Activated naive CD8-positive, alpha-beta T cell treated with anti-CD3 and anti-CD28 coated beads, Interleukin-2, amount 10 ng/mL, durations not matched to agents 7 days and 5 days (primary cell): ENCODE results near the gene ADGRG3. TPM values are rescaled to one million over a fixed set of nuclear protein-coding genes. Genes with fewer than 3 reads are reported as not detected.
"Not testable (repeated sequence)": the region's sequence is repeated elsewhere in the genome, so short reads cannot be mapped to it uniquely, and the experiment has no call there.

ENCODE experiments used
- ATAC-seq: fragments of 150-1000 bp; cut with Tn5 transposase; one replicate; pipeline ENCODE4 v1.10.0; 2021; ENCODE audit warnings: low read depth, moderate library complexity
- POLR2A ChIA-PET: fragments of 350-600 bp; sonication (Branson Sonifier 250); formaldehyde crosslinking; loops from one replicate; lab custom pipeline; 2021; ENCODE audit warnings: antibody characterized with exemption; lab: Charles Lee
- DNase-seq: peaks from one replicate; pipeline ENCODE4 v3.0.0; 2021
- H3K27ac Mint-ChIP-seq: one replicate; pipeline ENCODE4 v1.8.0; 2022; ENCODE audit warnings: mild to moderate bottlenecking, mixed read lengths
- H3K27me3 Mint-ChIP-seq: one replicate; pipeline ENCODE4 v1.8.0; 2022; ENCODE audit warnings: mild to moderate bottlenecking, moderate library complexity, mixed read lengths
- H3K36me3 Mint-ChIP-seq: one replicate; pipeline ENCODE4 v1.8.0; 2021; ENCODE audit warnings: mild to moderate bottlenecking, mixed read lengths
- H3K4me1 Mint-ChIP-seq: one replicate; pipeline ENCODE4 v1.8.0; 2021; ENCODE audit warnings: mixed read lengths
- H3K4me3 Mint-ChIP-seq: one replicate; pipeline ENCODE4 v1.8.0; 2022; ENCODE audit warnings: mild to moderate bottlenecking, moderate library complexity, mixed read lengths
- H3K9me3 Mint-ChIP-seq: one replicate; pipeline ENCODE4 v1.8.0; 2021; ENCODE audit warnings: mixed read lengths
- total RNA-seq, 2 experiments: library from RNA; stranded (reverse); gene quantifications; one replicate each; pipeline ENCODE4 v1.2.3, GENCODE V29; 2021

Gene ADGRG3
- total RNA-seq, 2 experiments from 2014 or later = not detected

DNA sequence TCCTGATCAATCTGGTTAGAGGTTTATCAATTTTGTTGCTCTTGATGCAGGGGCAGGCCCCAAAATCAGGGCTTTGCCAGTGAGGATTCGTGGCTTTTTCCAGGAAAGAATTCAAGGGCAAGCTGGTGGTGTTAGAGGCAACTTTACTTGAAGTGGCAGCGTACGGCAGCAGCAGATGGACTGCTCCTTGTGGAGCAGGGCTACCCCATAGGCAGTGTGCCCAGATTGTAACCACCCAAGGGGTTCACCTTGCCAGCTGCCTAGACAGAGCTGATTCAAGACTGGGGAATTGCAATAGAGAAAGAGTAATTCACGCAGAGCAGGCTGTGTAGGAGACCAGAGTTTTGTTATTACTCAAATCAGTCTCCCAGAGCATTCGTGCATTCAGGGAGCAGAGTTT is 43.2 kb downstream of the ADGRG3 start:
- Mint-ChIP-seq H3K9me3 (peaks cover 3% of the 10 kb centered on the region), H3K27ac (no peak overlapping the region), H3K4me1 (peaks cover 11% of the 10 kb centered on the region), H3K36me3 (peaks cover 2% of the 10 kb centered on the region), H3K4me3 (no peak overlapping the region), H3K27me3 (peaks cover 46% of the 10 kb centered on the region)
- ATAC-seq = no peak
- POLR2A ChIA-PET = no interaction called here
- DNase-seq = no peak

DNA sequence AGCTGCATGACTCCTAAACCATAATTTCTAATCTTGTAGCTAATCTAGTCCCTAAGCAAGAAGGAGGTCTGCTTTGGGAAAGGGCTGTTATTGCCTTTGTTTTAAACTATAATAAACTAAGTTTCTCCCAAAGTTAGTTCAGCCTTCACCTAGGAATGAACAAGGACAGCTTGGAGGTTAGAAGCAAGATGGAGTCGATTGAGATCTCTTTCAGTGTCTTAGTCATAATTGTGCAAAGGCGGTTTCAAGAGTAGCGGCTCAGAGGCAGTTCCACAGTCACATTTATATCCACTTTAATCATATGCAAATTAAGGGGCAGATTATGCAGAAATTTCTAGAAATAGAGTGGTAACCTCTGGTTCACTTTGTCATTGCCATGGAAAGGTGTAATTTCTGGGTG is 43.9 kb downstream of the ADGRG3 start:
- ATAC-seq (no peak), DNase-seq (no peak)
- POLR2A ChIA-PET = no interaction called here
- Mint-ChIP-seq H3K9me3 (no peaks in the 10 kb centered on the region), H3K4me1 (peaks cover 7% of the 10 kb centered on the region), H3K27me3 (peaks cover 45% of the 10 kb centered on the region), H3K27ac (no peak overlapping the region), H3K36me3 (no peaks in the 10 kb centered on the region), H3K4me3 (no peak overlapping the region)

DNA sequence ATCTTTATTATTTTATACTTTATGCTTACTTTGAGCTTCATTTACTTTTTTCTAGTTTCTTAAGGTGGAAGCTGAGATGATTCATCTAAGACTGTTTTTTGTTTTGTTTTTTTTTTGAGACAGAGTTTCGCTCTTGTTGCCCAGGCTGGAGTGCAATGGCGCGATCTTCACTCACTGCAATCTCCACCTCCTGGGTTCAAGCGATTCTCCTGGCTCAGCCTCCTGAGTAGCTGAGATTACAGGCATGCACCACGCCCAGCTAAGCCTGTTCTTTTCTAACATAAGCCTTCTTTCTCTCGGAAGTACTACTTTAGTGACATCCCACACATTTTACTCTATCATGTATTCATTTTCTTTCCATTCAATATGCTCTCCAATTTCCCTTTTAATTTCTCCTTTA is 44.5 kb downstream of the ADGRG3 start:
- H3K4me3 Mint-ChIP-seq, ATAC-seq, H3K4me1 Mint-ChIP-seq, H3K9me3 Mint-ChIP-seq, H3K36me3 Mint-ChIP-seq, POLR2A ChIA-PET, DNase-seq, H3K27ac Mint-ChIP-seq: not testable (repeated sequence)
- peaks cover 44% of the 10 kb centered on the region for H3K27me3 Mint-ChIP-seq

DNA sequence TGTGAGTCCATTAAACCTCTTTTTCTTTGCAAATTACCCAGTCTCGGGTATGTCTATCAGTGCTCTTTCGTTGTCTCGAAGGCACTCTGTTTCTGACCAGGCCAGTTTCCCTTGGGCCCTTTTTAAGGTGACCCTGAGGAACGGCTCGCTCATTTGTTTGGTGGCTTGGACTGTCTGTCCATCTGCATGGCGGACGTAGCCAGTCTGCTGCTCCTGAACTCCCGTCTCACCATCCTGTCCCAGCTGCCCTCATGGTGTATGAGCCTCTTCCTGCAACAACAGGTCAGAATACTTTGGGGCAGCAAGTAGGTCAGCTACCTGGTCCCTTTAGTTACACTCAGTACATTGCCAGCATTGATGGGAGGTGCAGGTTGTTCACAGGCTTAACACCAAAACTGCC is 45.5 kb downstream of the ADGRG3 start:
- no peak for DNase-seq
- no peak for ATAC-seq
- POLR2A ChIA-PET = no interaction called here

DNA sequence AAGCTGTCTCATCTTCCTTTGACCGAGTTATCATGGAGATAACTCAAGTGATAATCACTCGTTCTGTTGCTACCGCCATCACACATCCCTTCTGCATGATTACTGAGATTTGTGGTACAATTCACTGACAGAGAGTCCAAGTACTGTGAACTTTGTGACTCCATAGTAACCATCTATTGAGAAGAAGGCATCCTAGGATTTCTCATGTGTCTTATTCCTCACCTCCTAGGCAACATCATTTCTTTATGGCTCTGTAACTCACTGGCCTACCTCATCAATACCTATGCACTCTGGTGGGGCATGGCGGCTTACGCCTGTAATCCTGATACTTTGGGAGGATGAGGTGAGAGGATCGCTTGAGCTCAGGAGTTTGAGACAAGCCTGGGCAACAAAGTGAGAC is 45.9 kb downstream of the ADGRG3 start:
- H3K4me1 Mint-ChIP-seq = no peaks in the 10 kb centered on the region
- peaks cover 40% of the 10 kb centered on the region for H3K27me3 Mint-ChIP-seq
- no peak overlapping the region for H3K4me3 Mint-ChIP-seq
- no peak overlapping the region for H3K27ac Mint-ChIP-seq
- POLR2A ChIA-PET = no interaction called here
- no peak for ATAC-seq
- DNase-seq = no peak
- no peaks in the 10 kb centered on the region for H3K36me3 Mint-ChIP-seq
- H3K9me3 Mint-ChIP-seq = no peaks in the 10 kb centered on the region

More for the DNA sequence above, 45.5 kb downstream of the ADGRG3 start:
- Mint-ChIP-seq H3K36me3 (no peaks in the 10 kb centered on the region), H3K27me3 (peaks cover 43% of the 10 kb centered on the region), H3K4me1 (no peaks in the 10 kb centered on the region), H3K4me3 (no peak overlapping the region), H3K9me3 (no peaks in the 10 kb centered on the region), H3K27ac (no peak overlapping the region)

DNA sequence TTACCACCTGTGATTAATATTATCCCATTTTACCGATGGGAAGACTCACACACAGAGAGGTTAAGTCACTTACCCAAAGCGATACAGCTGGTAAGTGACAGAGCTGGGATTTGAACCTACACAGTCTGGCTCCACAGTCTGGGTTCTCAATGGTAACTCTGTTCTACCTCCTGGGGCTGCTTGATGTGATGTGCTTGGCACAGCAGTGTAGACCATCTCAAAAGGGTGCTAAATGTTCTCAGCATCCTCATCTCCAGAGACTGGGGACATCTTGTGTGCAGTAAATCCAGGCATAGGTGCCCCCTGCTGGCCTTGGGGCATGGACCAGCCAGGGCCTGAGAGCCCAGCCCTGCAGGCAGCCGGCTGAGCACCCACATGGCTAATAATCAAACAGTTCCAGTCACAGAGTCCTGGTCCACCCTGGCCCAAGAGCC is 52.1 kb downstream of the ADGRG3 start:
- Mint-ChIP-seq H3K27ac (no peak overlapping the region), H3K4me1 (peaks cover 2% of the 10 kb centered on the region), H3K27me3 (peaks cover 2% of the 10 kb centered on the region), H3K36me3 (no peaks in the 10 kb centered on the region), H3K9me3 (no peaks in the 10 kb centered on the region), H3K4me3 (no peak overlapping the region)
- POLR2A ChIA-PET = no interaction called here
- DNase-seq (peak; percentile 74), ATAC-seq (peak; percentile 98)

DNA sequence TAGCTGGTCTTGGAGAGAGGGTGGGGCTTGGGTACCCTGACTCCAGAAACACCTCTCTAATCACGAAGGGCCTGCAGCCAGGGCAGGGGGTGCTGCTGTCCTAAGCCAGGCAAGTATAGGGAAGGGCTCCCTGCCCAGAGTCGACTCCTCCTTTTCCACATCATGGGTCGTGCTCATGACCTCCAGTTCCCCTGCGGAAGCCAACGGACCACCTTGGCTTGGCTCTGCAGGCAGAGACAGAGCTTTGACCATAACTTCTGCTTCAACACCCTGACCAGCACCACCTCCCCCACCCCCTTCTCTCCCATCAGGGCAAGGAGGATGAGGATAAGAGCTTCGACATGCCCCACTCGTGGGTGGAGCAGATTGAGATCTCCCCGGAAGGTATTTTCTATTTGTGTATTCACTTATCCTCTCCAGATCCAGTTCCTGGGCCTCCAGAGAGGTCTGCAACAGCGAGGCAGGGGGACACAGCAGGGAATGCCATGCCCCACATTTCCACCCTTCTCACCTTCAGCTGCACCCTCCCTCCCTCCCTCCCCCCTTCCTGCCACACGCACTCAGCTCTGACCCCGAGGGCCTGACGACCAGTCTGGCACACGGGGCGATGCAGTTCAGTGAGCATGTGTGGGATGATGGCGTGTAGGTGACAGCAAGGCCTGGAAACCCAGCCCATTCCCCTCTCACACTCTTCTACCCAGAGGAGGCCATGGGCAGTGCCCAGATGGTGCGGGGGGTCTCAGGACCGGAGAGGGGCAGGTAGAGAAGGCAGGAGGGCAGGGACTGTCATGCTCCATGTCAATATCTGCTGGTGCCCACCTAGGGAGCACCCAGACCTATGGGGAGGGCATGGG is 53.5 kb downstream of the ADGRG3 start:
- Mint-ChIP-seq H3K4me3 (no peak overlapping the region), H3K36me3 (no peaks in the 10 kb centered on the region), H3K4me1 (peaks cover 2% of the 10 kb centered on the region), H3K27me3 (peaks cover under 1% of the 10 kb centered on the region), H3K27ac (no peak overlapping the region), H3K9me3 (no peaks in the 10 kb centered on the region)
- POLR2A ChIA-PET = no interaction called here
- DNase-seq (no peak), ATAC-seq (no peak)

DNA sequence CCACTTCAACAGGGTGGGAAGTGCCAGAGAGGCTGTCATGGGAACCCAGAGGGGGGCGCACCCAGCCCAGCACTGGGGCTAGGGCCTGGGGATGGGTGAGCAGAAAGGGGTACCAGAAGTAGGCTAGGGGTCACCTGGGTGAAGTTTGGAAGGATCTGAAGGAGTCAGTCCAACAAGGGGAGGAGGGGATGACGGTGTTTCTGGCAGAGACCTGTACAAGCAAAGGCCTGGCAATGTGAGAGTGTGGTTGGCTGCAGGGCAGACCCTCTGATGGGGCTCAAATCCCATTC is 54.0 kb downstream of the ADGRG3 start:
- DNase-seq (no peak), ATAC-seq (no peak)
- Mint-ChIP-seq H3K27ac (no peak overlapping the region), H3K36me3 (no peaks in the 10 kb centered on the region), H3K4me1 (peaks cover 2% of the 10 kb centered on the region), H3K9me3 (no peaks in the 10 kb centered on the region), H3K27me3 (no peaks in the 10 kb centered on the region), H3K4me3 (no peak overlapping the region)
- POLR2A ChIA-PET = no interaction called here

DNA sequence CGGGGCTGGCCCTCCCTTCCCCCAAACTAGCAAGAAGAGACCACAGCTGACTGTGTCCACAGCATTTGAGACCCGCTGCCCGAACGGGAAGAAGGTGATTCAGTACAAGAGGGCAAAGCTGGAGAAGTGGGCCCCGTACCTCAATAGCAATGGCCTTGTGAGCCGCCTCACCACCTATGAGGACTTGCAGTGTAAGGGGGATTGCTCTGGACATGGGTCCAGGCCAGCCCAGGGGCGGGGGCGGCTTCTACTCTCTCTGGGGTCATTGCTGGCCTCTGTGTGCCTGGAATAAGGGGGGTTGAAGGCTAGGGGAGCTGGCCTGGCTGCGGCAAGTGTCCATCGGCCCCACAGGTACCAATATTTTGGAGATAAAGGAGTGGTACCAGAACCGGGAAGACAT is 54.5 kb downstream of the ADGRG3 start:
- H3K27me3 Mint-ChIP-seq = no peaks in the 10 kb centered on the region
- POLR2A ChIA-PET = interaction anchor here (0.6 kb wide), 1 partner anchor 157 kb away, joined by 4 read pairs; no protein-coding TSS in a partner anchor
- ATAC-seq (no peak), DNase-seq (no peak)
- no peaks in the 10 kb centered on the region for H3K9me3 Mint-ChIP-seq
- no peak overlapping the region for H3K27ac Mint-ChIP-seq
- no peak overlapping the region for H3K4me3 Mint-ChIP-seq
- no peaks in the 10 kb centered on the region for H3K36me3 Mint-ChIP-seq
- H3K4me1 Mint-ChIP-seq = peaks cover 2% of the 10 kb centered on the region

DNA sequence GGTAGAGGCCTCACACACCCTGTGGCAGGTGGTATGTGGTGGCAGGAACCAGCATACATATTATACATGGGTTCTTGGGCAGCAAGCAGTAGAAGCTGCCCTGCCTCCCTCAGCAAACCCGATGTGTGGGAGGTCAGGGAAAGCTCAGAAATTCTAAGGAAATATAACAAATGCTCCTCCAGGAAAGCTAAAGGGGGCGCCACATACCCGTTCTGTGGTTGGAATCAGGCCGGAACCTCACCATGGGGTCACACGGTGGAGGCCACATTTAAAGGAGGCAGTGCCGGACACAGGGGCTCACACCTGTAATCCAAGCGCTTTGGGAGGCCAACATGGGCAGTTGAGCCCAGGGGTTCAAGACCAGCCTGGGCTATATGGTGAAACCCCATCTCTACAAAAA is 55.1 kb downstream of the ADGRG3 start:
- POLR2A ChIA-PET = interaction anchor here (0.6 kb wide), 1 partner anchor 157 kb away, joined by 4 read pairs; no protein-coding TSS in a partner anchor
- DNase-seq (no peak), ATAC-seq (no peak)
- no peaks in the 10 kb centered on the region for H3K27me3 Mint-ChIP-seq
- H3K4me1 Mint-ChIP-seq = peaks cover 2% of the 10 kb centered on the region
- H3K27ac Mint-ChIP-seq = no peak overlapping the region
- no peaks in the 10 kb centered on the region for H3K36me3 Mint-ChIP-seq
- no peak overlapping the region for H3K4me3 Mint-ChIP-seq
- H3K9me3 Mint-ChIP-seq = no peaks in the 10 kb centered on the region

DNA sequence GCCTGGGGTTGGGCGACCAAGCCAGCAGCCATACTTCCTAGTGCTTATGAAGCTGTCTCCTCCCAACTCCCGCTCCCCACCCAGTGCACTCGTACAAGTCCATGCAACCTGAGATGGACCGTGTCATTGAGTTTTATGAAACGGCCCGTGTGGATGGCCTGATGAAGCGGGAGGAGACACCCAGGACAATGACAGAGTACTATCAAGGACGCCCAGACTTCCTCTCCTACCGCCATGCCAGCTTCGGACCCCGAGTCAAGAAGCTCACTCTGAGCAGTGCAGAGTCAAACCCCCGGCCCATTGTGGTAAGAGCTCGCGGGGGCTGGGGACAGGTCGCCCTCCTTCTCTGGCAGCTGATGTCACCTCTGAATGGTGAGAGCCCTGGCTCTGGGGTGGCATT is 56.4 kb downstream of the ADGRG3 start:
- ATAC-seq (no peak), DNase-seq (no peak)
- no peak overlapping the region for H3K27ac Mint-ChIP-seq
- H3K4me1 Mint-ChIP-seq = peaks cover 2% of the 10 kb centered on the region
- POLR2A ChIA-PET = interaction anchor here (2.2 kb wide), 1 partner anchor 11 kb away, joined by 6 read pairs; the partner anchor contains the start of gene KATNB1
- H3K27me3 Mint-ChIP-seq = no peaks in the 10 kb centered on the region
- peaks cover 2% of the 10 kb centered on the region for H3K9me3 Mint-ChIP-seq
- no peak overlapping the region for H3K4me3 Mint-ChIP-seq
- no peaks in the 10 kb centered on the region for H3K36me3 Mint-ChIP-seq

DNA sequence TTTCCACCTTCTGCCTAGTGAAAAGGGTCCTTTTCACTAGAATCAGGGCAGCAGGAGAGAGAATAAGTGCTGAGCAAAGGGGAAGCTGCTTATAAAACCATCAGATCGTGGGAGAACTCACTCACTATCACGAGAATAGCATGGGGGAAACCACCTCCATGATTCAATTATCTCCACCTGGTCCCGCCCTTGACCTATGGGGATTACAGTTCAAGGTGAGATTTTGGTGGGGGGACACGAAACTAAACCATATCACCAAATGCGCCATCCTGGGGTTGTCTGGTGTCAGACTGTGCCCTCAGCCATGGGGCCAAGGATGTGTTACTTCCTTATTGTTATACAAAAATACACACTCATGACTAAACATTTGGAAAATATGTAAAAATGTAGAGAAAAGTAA is 57.0 kb downstream of the ADGRG3 start:
- Mint-ChIP-seq H3K27ac (no peak overlapping the region), H3K36me3 (no peaks in the 10 kb centered on the region), H3K4me1 (peaks cover 2% of the 10 kb centered on the region), H3K4me3 (no peak overlapping the region), H3K9me3 (peaks cover 2% of the 10 kb centered on the region), H3K27me3 (no peaks in the 10 kb centered on the region)
- ATAC-seq (no peak), DNase-seq (no peak)
- POLR2A ChIA-PET = interaction anchor here (2.2 kb wide), 1 partner anchor 10 kb away, joined by 6 read pairs; the partner anchor contains the start of gene KATNB1

DNA sequence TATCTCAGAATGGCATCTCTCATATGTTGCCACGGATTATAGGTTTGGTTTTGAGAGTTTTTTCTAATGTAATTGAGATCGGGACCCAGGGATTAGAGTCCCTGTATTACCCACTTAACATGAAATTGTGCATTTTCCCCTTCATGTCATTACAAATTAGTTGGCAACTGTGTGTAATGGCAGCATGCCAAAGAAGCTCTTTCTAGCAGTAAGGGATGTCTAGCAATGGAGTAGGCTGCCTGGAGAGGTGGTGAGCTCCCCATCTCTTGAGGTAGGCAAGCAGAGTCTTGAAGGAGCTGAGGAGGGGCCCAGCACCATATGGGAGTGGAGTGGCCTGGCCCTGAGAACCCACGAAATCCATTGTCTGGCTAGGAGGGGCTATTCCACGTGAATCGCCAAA is 57.4 kb downstream of the ADGRG3 start:
- no peaks in the 10 kb centered on the region for H3K36me3 Mint-ChIP-seq
- peaks cover 2% of the 10 kb centered on the region for H3K9me3 Mint-ChIP-seq
- no peaks in the 10 kb centered on the region for H3K4me1 Mint-ChIP-seq
- H3K4me3 Mint-ChIP-seq = no peak overlapping the region
- DNase-seq (no peak), ATAC-seq (no peak)
- POLR2A ChIA-PET = interaction anchor here (2.2 kb wide), 1 partner anchor 10 kb away, joined by 6 read pairs; the partner anchor contains the start of gene KATNB1
- H3K27ac Mint-ChIP-seq = no peak overlapping the region
- no peaks in the 10 kb centered on the region for H3K27me3 Mint-ChIP-seq

DNA sequence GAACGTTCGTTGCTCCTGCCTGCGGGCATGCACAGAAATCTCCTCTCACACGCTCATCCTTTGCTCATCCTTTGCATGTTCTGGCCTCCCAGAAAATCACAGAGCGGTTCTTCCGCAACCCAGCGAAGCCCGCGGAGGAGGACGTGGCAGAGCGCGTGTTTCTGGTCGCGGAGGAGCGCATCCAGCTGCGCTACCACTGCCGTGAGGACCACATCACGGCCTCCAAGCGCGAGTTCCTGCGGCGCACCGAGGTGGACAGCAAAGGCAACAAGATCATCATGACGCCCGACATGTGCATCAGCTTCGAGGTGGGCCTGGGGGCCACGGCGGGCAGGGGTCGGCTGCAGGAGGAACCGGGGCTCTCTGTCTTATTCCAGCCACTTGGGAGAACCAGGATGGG is 57.9 kb downstream of the ADGRG3 start:
- Mint-ChIP-seq H3K9me3 (peaks cover 2% of the 10 kb centered on the region), H3K27me3 (no peaks in the 10 kb centered on the region), H3K4me1 (no peaks in the 10 kb centered on the region), H3K36me3 (no peaks in the 10 kb centered on the region), H3K27ac (no peak overlapping the region), H3K4me3 (no peak overlapping the region)
- POLR2A ChIA-PET = interaction anchor here (2.2 kb wide), 1 partner anchor 9 kb away, joined by 6 read pairs; the partner anchor contains the start of gene KATNB1
- ATAC-seq = no peak
- no peak for DNase-seq
